Prostate gland (tissue), 2 donors: ENCODE data around the gene MIGA1.

Experiments used
- CTCF ChIP-seq, 4 experiments: fragments of 200-600 bp in 2 of 4; fragments of 450-650 bp in 2 of 4; sonication (generic) in 2 of 4; IDR thresholded peaks; 1 replicate in 3 of 4; 2 replicates in 1 of 4; pipeline ENCODE4 v1.5.1; 2016 to 2019; ENCODE audit warnings: antibody characterized with exemption in 4 of 4, mild to moderate bottlenecking in 2 of 4, moderate library complexity in 2 of 4
- POLR2A ChIP-seq: fragments of 450-650 bp; IDR thresholded peaks from one replicate; pipeline ENCODE4 v1.6.1; 2016; ENCODE audit warnings: antibody characterized with exemption, mild to moderate bottlenecking
- POLR2AphosphoS5 ChIP-seq: sonication (generic); formaldehyde crosslinking; IDR thresholded peaks from one replicate; pipeline ENCODE4 v1.6.1; 2017; ENCODE audit warnings: antibody characterized with exemption

DNA sequence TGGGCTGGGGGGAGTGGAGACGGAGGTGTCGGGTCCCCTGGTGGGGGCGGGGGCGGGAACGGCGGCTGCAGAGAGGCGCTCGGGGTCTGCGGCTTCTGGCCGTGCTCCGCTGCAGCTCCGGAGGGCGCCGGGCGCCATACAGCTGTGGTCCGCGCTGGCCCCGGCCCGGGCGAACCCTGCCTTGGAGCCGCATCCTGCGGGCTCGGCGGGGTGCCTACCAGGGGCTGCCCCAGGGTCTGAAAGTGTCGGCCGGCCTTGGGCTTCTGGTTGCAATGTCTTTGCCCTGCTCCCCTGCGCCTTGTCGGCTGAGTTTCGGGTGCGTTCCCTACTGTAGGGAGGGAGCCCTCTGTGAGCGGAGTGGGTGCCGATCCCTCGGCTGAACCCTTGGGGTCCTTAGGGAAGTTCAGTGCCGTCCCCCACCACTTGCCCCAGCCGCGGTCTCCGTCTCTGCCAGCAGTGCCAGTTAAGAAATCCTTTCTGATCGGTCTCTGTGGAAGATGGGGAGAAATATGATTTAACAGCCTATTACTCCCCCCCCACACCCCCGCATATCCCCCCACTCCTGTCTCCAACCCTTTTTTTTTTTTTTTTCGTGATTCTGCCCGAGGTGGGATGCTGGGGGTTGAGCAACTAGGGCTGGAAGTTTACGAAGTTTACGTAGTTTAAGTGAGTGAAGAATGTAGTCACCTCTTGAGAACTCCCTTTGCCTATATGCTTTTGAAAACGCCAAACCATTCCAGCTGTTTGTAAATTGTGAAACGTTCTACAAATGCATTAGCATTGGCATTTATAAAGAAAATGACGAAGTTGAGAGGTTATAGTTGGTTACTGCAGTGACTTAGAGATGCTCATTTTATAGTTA, 109.6 kb downstream of the MIGA1 start:
- TF ChIP-seq CTCF (IDR thresholded peaks at IDR 0.05): no peak
- TF ChIP-seq POLR2A: no peak
- no peak for TF ChIP-seq POLR2AphosphoS5
